GM12878 (cell line): ENCODE data around the gene AIFM1. TPM values are rescaled to one million over a fixed set of nuclear protein-coding genes. Genes with fewer than 3 reads are reported as not detected.

Source experiments
- ASH2L ChIP-seq: fragments of 300-600, 200-600 bp; sonication (generic); IDR thresholded peaks from 2 replicates; pipeline ENCODE4 v1.6.1; 2017; ENCODE audit warnings: low read depth, mild to moderate bottlenecking, borderline replicate concordance
- BMI1 ChIP-seq: fragments of 450-650 bp; IDR thresholded peaks from 2 replicates; pipeline ENCODE4 v1.6.1; 2016; ENCODE audit warnings: mild to moderate bottlenecking, moderate library complexity, borderline replicate concordance
- DPF2 ChIP-seq: fragments of 450-650 bp; IDR thresholded peaks from 2 replicates; pipeline ENCODE4 v1.6.1; 2017; ENCODE audit warnings: mild to moderate bottlenecking
- EED ChIP-seq: sonication (generic); IDR thresholded peaks from 2 replicates; pipeline ENCODE4 v1.6.1; 2016; ENCODE audit warnings: antibody characterized with exemption, low read depth
- ESRRA ChIP-seq: IDR thresholded peaks from 2 replicates; pipeline ENCODE4 v1.6.1; 2012; ENCODE audit warnings: mild to moderate bottlenecking, low read length, improper control_type of control experiment
- ETV6 ChIP-seq, 2 experiments: fragments of 450-650 bp in 1 of 2; IDR thresholded peaks in 1 of 2; conservative IDR thresholded peaks in 1 of 2; 2 replicates each; pipeline ENCODE4 v1.6.1; 2014; ENCODE audit warnings: antibody characterized with exemption in 1 of 2, borderline replicate concordance in 1 of 2, low read depth in 1 of 2, mild to moderate bottlenecking in 1 of 2, moderate library complexity in 1 of 2
- FOS ChIP-seq: IDR thresholded peaks from 3 replicates; pipeline ENCODE4 v1.6.1; 2011; ENCODE audit warnings: borderline replicate concordance; ENCODE audit not compliant: insufficient read length; ENCODE audit errors: extremely low read depth
- JUND ChIP-seq: IDR thresholded peaks from 2 replicates; pipeline ENCODE4 v1.6.1; 2012; ENCODE audit warnings: low read depth, mild to moderate bottlenecking, low read length, improper control_type of control experiment, moderate library complexity
- MTA3 ChIP-seq: IDR thresholded peaks from 2 replicates; pipeline ENCODE4 v1.6.1; 2012; ENCODE audit warnings: low read length, inconsistent platforms, borderline replicate concordance
- NRF1 ChIP-seq: conservative IDR thresholded peaks from 2 replicates; pipeline ENCODE4 v1.6.1; 2011; ENCODE audit warnings: mild to moderate bottlenecking, low read depth, low read length, improper control_type of control experiment
- SIN3A ChIP-seq: IDR thresholded peaks from 2 replicates; pipeline ENCODE4 v1.6.1; 2012; ENCODE audit warnings: low read depth, low read length, improper control_type of control experiment
- SIX5 ChIP-seq: IDR thresholded peaks from 2 replicates; pipeline ENCODE4 v1.6.1; 2011; ENCODE audit warnings: mild to moderate bottlenecking, low read depth, low read length, moderate library complexity; ENCODE audit not compliant: severe bottlenecking
- USF1 ChIP-seq: IDR thresholded peaks from 2 replicates; pipeline ENCODE4 v1.6.1; 2011; ENCODE audit warnings: borderline replicate concordance, low read depth, mild to moderate bottlenecking, moderate library complexity, mixed read lengths, low read length; ENCODE audit not compliant: insufficient read depth; ENCODE audit errors: extremely low read length
- ZNF207 ChIP-seq: fragments of 450-650 bp; IDR thresholded peaks from 2 replicates; pipeline ENCODE4 v1.6.1; 2014; ENCODE audit warnings: antibody characterized with exemption, mild to moderate bottlenecking, borderline replicate concordance
- ZNF217 ChIP-seq: fragments of 450-650 bp; IDR thresholded peaks from 2 replicates; pipeline ENCODE4 v1.6.1; 2017; ENCODE audit warnings: antibody characterized with exemption, mild to moderate bottlenecking
- ZNF622 ChIP-seq: fragments of 450-650 bp; IDR thresholded peaks from 2 replicates; pipeline ENCODE4 v1.6.1; 2017; ENCODE audit warnings: mild to moderate bottlenecking, inconsistent platforms
- ZNF687 ChIP-seq: fragments of 450-650 bp; IDR thresholded peaks from 2 replicates; pipeline ENCODE4 v1.6.1; 2017; ENCODE audit warnings: mild to moderate bottlenecking, moderate library complexity
- polyA plus RNA-seq, 11 experiments: library from polyadenylated mRNA; depleted of rRNA in 4 of 11; unstranded in 6 of 11; stranded (reverse) in 5 of 11; fragments of >200 nt; fragmentation: Nextera tagmentation in 4 of 11; fragmentation: Illumina TruSeq in 1 of 11; extraction: Ambion mirVana in 4 of 11; extraction: Trizol in 1 of 11; gene quantifications; 1 replicate in 1 of 11; 2 replicates in 10 of 11; pipeline versions ENCODE4 v1.2.1 to v1.2.3, GENCODE V29; 2011 to 2016; ENCODE audit warnings: inconsistent platforms in 2 of 11, missing spikeins in 2 of 11, low read depth in 1 of 11
- total RNA-seq, 4 experiments: library from RNA; depleted of rRNA in 3 of 4; stranded (reverse); fragments of >200 nt in 3 of 4; fragmentation: Illumina TruSeq in 1 of 4; extraction: Trizol in 1 of 4; gene quantifications; 2 replicates each; pipeline versions ENCODE4 v1.2.1 to v1.2.3, GENCODE V29; 2013 to 2021
- TF ChIP-seq, protein P1 (sequence below): fragments of 450-650 bp; IDR thresholded peaks from 2 replicates; pipeline ENCODE4 v1.6.1; 2017; ENCODE audit warnings: low read depth, mild to moderate bottlenecking, moderate library complexity
- TF ChIP-seq, protein P2 (sequence below): IDR thresholded peaks from 2 replicates; pipeline ENCODE4 v1.6.1; 2011; ENCODE audit warnings: low read depth, mild to moderate bottlenecking, low read length, moderate library complexity, borderline replicate concordance; ENCODE audit errors: extremely low read depth
- TF ChIP-seq, protein P3 (sequence below): IDR thresholded peaks from 2 replicates; pipeline ENCODE4 v1.6.1; 2012; ENCODE audit warnings: low read length, inconsistent platforms
- TF ChIP-seq, protein P4 (sequence below): fragments of 450-650 bp; IDR thresholded peaks from 2 replicates; pipeline ENCODE4 v1.6.1; 2016; ENCODE audit warnings: mild to moderate bottlenecking

The AIFM1 gene
- total and polyA plus RNA-seq, 10 of the 15 experiments (the other 5 are each of a cell fraction or from before 2014, with no cell fraction given) = 44.2 to 121 (median 80.0) TPM

- TF ChIP-seq ZNF687 (no peak), ZNF207 (no peak), SIN3A (no peak), ZNF622 (no peak), ETV6 (conservative IDR thresholded peaks at IDR 0.05 in 1 of 2, IDR thresholded peaks at IDR 0.05 in 1 of 2; ENCODE audit: borderline replicate concordance in 1 of 2, low read depth in 1 of 2) (peak in 1 of 2 experiments; percentile 72; a peak in 2 of 4 replicates), FOS (no peak), ZNF217 (no peak), ESRRA (no peak), JUND (no peak), EED (peak; percentile 60), ASH2L (no peak), DPF2 (no peak), NRF1 (no peak), USF1 (no peak), MTA3 (no peak), SIX5 (no peak), BMI1 (no peak)
- TF ChIP-seq, protein P1, sequence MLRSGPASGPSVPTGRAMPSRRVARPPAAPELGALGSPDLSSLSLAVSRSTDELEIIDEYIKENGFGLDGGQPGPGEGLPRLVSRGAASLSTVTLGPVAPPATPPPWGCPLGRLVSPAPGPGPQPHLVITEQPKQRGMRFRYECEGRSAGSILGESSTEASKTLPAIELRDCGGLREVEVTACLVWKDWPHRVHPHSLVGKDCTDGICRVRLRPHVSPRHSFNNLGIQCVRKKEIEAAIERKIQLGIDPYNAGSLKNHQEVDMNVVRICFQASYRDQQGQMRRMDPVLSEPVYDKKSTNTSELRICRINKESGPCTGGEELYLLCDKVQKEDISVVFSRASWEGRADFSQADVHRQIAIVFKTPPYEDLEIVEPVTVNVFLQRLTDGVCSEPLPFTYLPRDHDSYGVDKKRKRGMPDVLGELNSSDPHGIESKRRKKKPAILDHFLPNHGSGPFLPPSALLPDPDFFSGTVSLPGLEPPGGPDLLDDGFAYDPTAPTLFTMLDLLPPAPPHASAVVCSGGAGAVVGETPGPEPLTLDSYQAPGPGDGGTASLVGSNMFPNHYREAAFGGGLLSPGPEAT = no peak; the same call in 1 of the 2 replicates
- TF ChIP-seq, protein P2, sequence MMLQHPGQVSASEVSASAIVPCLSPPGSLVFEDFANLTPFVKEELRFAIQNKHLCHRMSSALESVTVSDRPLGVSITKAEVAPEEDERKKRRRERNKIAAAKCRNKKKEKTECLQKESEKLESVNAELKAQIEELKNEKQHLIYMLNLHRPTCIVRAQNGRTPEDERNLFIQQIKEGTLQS = no peak
- TF ChIP-seq, protein P3, sequence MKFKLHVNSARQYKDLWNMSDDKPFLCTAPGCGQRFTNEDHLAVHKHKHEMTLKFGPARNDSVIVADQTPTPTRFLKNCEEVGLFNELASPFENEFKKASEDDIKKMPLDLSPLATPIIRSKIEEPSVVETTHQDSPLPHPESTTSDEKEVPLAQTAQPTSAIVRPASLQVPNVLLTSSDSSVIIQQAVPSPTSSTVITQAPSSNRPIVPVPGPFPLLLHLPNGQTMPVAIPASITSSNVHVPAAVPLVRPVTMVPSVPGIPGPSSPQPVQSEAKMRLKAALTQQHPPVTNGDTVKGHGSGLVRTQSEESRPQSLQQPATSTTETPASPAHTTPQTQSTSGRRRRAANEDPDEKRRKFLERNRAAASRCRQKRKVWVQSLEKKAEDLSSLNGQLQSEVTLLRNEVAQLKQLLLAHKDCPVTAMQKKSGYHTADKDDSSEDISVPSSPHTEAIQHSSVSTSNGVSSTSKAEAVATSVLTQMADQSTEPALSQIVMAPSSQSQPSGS = no peak
- TF ChIP-seq, protein P4, sequence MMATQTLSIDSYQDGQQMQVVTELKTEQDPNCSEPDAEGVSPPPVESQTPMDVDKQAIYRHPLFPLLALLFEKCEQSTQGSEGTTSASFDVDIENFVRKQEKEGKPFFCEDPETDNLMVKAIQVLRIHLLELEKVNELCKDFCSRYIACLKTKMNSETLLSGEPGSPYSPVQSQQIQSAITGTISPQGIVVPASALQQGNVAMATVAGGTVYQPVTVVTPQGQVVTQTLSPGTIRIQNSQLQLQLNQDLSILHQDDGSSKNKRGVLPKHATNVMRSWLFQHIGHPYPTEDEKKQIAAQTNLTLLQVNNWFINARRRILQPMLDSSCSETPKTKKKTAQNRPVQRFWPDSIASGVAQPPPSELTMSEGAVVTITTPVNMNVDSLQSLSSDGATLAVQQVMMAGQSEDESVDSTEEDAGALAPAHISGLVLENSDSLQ = peak; percentile 39; the same call in 1 of the 2 replicates
These were observed 73.6 kb downstream of the AIFM1 start (continued) for GRCh38 chrX:130091980-130092522.
